GM12878 (cell line): ENCODE measurements around the gene DNAH11. TPM values are rescaled to one million over a fixed set of nuclear protein-coding genes. Genes with fewer than 3 reads are reported as not detected.

Experiments
- ATAC-seq: fragments of 200-7000 bp; cut with Tn5 transposase; 3 replicates; pipeline ENCODE4 v1.9.1; 2020; ENCODE audit warnings: mild to moderate bottlenecking, moderate library complexity
- BruUV-seq: library from RNA; stranded (reverse); fragments of 400-500 nt; replicated peaks from 2 replicates; lab custom pipeline; 2021; lab: Mats Ljungman, UMichigan
- CTCF ChIA-PET: fragments of 300-600 bp; sonication (Branson Sonifier 250); formaldehyde crosslinking; extraction: SDS; loops from one replicate; lab custom pipeline; 2021; ENCODE audit warnings: inconsistent platforms; lab: Yijun Ruan, JAX
- POLR2A ChIA-PET: fragments of 350-600 bp; formaldehyde crosslinking; extraction: SDS; loops from one replicate; lab custom pipeline; 2021; ENCODE audit warnings: inconsistent platforms; lab: Charles Lee
- RAD21 ChIA-PET: fragments of 300-600 bp; sonication (Branson Sonifier 250); formaldehyde crosslinking; loops from one replicate; lab custom pipeline; 2023; ENCODE audit warnings: antibody characterized with exemption; ENCODE audit not compliant: unreplicated experiment; lab: Charles Lee
- SMC1A ChIA-PET: fragments of 300-600 bp; sonication (Branson Sonifier 250); formaldehyde crosslinking; loops from one replicate; lab custom pipeline; 2023; ENCODE audit not compliant: unreplicated experiment, uncharacterized antibody; lab: Charles Lee
- DNase-seq: peaks from one replicate; pipeline ENCODE4 v3.0.0-alpha.2; 2011; ENCODE audit warnings: low read depth, low spot score
- FAIRE-seq: peaks from 3 replicates; lab custom pipeline; 2011; peaks lifted over from hg19 to GRCh38; lab: Jason Lieb, UNC
- H2AFZ ChIP-seq: 2 replicates; pipeline ENCODE4 v1.6.0; 2011; ENCODE audit warnings: low read depth, low read length, control low read depth; ENCODE audit not compliant: control insufficient read depth
- H3K27ac ChIP-seq: 2 replicates; pipeline ENCODE4 v1.5.1; 2011; ENCODE audit warnings: control low read depth; ENCODE audit not compliant: control insufficient read depth, insufficient read depth
- H3K27me3 ChIP-seq, 2 experiments: replicated peaks in 1 of 2; 2 replicates each; pipeline versions ENCODE4 v1.6.0 to v1.6.1; 2011; ENCODE audit warnings: low read length in 1 of 2; ENCODE audit not compliant: control insufficient read depth in 2 of 2, insufficient read depth in 2 of 2
- H3K36me3 ChIP-seq, 2 experiments: 2 replicates each; pipeline ENCODE4 v1.5.1; 2011; ENCODE audit warnings: low read length in 1 of 2; ENCODE audit not compliant: control insufficient read depth in 2 of 2, insufficient read depth in 2 of 2
- H3K4me1 ChIP-seq: 2 replicates; pipeline ENCODE4 v1.6.1; 2011; ENCODE audit warnings: mild to moderate bottlenecking, low read length, moderate library complexity, mixed read lengths; ENCODE audit not compliant: control insufficient read depth, insufficient read depth
- H3K4me2 ChIP-seq: 2 replicates; pipeline ENCODE4 v1.6.0; 2011; ENCODE audit warnings: control low read depth; ENCODE audit not compliant: control insufficient read depth, insufficient read depth
- H3K4me3 ChIP-seq: fragments of 200-600 bp; sonication (generic); 2 replicates; pipeline ENCODE4 v1.5.1; 2016
- H3K79me2 ChIP-seq: 2 replicates; pipeline ENCODE4 v1.6.0; 2011; ENCODE audit warnings: low read length; ENCODE audit not compliant: control insufficient read depth, insufficient read depth
- H3K9ac ChIP-seq: 2 replicates; pipeline ENCODE4 v1.8.0; 2011; ENCODE audit warnings: low read length, control low read depth, mixed read lengths; ENCODE audit not compliant: control insufficient read depth, insufficient read depth
- H3K9me3 ChIP-seq: replicated peaks from 3 replicates; pipeline ENCODE4 v1.5.1; 2011; ENCODE audit warnings: mild to moderate bottlenecking, low read length; ENCODE audit not compliant: control insufficient read depth, insufficient read depth
- H4K20me1 ChIP-seq: 2 replicates; pipeline ENCODE4 v1.6.0; 2011; ENCODE audit not compliant: control insufficient read depth, insufficient read depth
- MEF2B ChIP-seq: fragments of 450-650 bp; IDR thresholded peaks from 2 replicates; pipeline ENCODE4 v1.6.1; 2018; ENCODE audit warnings: mild to moderate bottlenecking, moderate library complexity; ENCODE audit not compliant: partially characterized antibody, poor library complexity, severe bottlenecking
- POLR2AphosphoS5 ChIP-seq: IDR thresholded peaks from 2 replicates; pipeline ENCODE4 v1.6.1; 2011; ENCODE audit warnings: mild to moderate bottlenecking, low read length, inconsistent platforms
- RBBP5 ChIP-seq: fragments of 200-600 bp; sonication (generic); conservative IDR thresholded peaks from 2 replicates; pipeline ENCODE4 v1.6.1; 2016
- TCF12 ChIP-seq: IDR thresholded peaks from 2 replicates; pipeline ENCODE4 v1.6.1; 2011; ENCODE audit warnings: low read depth, mild to moderate bottlenecking, low read length
- WGBS: methylation state at CpG from one replicate; pipeline ENCODE4 v1.1.6; 2016; ENCODE audit warnings: low lambda C conversion rate; ENCODE audit not compliant: insufficient replicate concordance, insufficient coverage; ENCODE audit errors: missing lambda C conversion rate; 5-methylcytosine and 5-hydroxymethylcytosine counted together
- in situ Hi-C: fragments of 300-500 bp; cut with MboI; formaldehyde crosslinking; loops from 9 replicates; pipeline ENCODE4 v1.14.3; 2018; ENCODE audit warnings: mixed read lengths
- intact Hi-C: fragments of 100-400 bp; cut with micrococcal nuclease; formaldehyde crosslinking; loops from one replicate; pipeline ENCODE4 v1.14.2; 2022; ENCODE audit not compliant: unreplicated experiment
- polyA plus RNA-seq, 11 experiments: library from polyadenylated mRNA; depleted of rRNA in 4 of 11; unstranded in 6 of 11; stranded (reverse) in 5 of 11; fragments of >200 nt; fragmentation: Nextera tagmentation in 4 of 11; fragmentation: Illumina TruSeq in 1 of 11; extraction: Ambion mirVana in 4 of 11; extraction: Trizol in 1 of 11; gene quantifications; 1 replicate in 1 of 11; 2 replicates in 10 of 11; pipeline versions ENCODE4 v1.2.1 to v1.2.3, GENCODE V29; 2011 to 2016; ENCODE audit warnings: inconsistent platforms in 2 of 11, missing spikeins in 2 of 11, low read depth in 1 of 11
- total RNA-seq, 4 experiments: library from RNA; depleted of rRNA in 3 of 4; stranded (reverse); fragments of >200 nt in 3 of 4; fragmentation: Illumina TruSeq in 1 of 4; extraction: Trizol in 1 of 4; gene quantifications; 2 replicates each; pipeline versions ENCODE4 v1.2.1 to v1.2.3, GENCODE V29; 2013 to 2021
- TF ChIP-seq, protein P1 (sequence below), 3 experiments: IDR thresholded peaks in 2 of 3; conservative IDR thresholded peaks in 1 of 3; 2 replicates each; pipeline ENCODE4 v1.5.1; 2011; ENCODE audit warnings: low read depth in 3 of 3, low read length in 3 of 3, mild to moderate bottlenecking in 3 of 3, control low read depth in 2 of 3, moderate library complexity in 2 of 3, inconsistent platforms in 1 of 3, mixed read lengths in 1 of 3; ENCODE audit not compliant: control insufficient read depth in 2 of 3, insufficient read depth in 1 of 3; ENCODE audit errors: extremely low read depth in 1 of 3
- TF ChIP-seq, protein P2 (sequence below): fragments of 150-350 bp; IDR thresholded peaks from 2 replicates; pipeline ENCODE4 v1.6.1; 2014; ENCODE audit warnings: mild to moderate bottlenecking, low read depth, low read length
- TF ChIP-seq, protein P3 (sequence below): IDR thresholded peaks from 2 replicates; pipeline ENCODE4 v1.6.1; 2011; ENCODE audit warnings: borderline replicate concordance, low read depth, mild to moderate bottlenecking, moderate library complexity, low read length; ENCODE audit not compliant: insufficient read depth, poor library complexity, severe bottlenecking

Gene DNAH11
- total and polyA plus RNA-seq, 10 of the 15 experiments (the other 5 are each of a cell fraction or from before 2014, with no cell fraction given), result 0.03 to 0.56 (median 0.10) TPM

DNA sequence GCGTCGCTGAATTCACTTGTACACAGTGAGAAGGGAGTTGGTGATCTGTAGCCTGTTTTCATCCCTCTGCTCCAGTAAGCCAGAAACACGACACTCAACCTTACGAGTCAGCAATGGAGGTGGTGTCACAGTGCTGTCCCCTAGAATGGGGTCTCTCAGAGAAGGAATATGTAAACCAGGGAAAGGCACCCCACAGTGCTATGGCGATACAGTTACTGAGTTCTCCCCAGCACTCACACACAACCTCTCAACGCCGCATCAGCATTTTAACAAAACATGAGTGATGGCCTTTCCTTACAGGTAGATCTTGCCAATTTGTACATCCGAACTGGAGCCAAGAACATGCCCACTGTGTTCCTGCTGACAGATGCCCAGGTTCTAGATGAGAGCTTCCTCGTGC is 206.5 kb downstream of the DNAH11 start:
- Histone ChIP-seq H3K4me1 (no peaks in the 10 kb centered on the region), H3K4me3 (no peak overlapping the region), H2AFZ (no peak overlapping the region), H4K20me1 (no peaks in the 10 kb centered on the region), H3K79me2 (no peaks in the 10 kb centered on the region), H3K36me3 (no peaks in the 10 kb centered on the region), H3K9me3 (no peaks in the 10 kb centered on the region), H3K27me3 (no peaks in the 10 kb centered on the region; a peak in 2 of 4 replicates), H3K4me2 (no peak overlapping the region), H3K9ac (no peak overlapping the region), H3K27ac (no peak overlapping the region)
- ChIA-PET SMC1A (interaction anchor here (0.7 kb wide), 1 partner anchor 26 kb away, joined by 3 read pairs; no protein-coding TSS in a partner anchor), CTCF (no interaction called here), POLR2A (no interaction called here), RAD21 (no interaction called here)
- no TSS peak for BruUV-seq
- in situ Hi-C loops (no loop called here), intact Hi-C loops (no loop called here)
- WGBS, result 57% methylated on average over 9 of the region's 9 CpGs
- no peak for DNase-seq
- no peak for ATAC-seq
- no peak for TF ChIP-seq MEF2B
- no peak for TF ChIP-seq POLR2AphosphoS5
- TF ChIP-seq, protein P1, sequence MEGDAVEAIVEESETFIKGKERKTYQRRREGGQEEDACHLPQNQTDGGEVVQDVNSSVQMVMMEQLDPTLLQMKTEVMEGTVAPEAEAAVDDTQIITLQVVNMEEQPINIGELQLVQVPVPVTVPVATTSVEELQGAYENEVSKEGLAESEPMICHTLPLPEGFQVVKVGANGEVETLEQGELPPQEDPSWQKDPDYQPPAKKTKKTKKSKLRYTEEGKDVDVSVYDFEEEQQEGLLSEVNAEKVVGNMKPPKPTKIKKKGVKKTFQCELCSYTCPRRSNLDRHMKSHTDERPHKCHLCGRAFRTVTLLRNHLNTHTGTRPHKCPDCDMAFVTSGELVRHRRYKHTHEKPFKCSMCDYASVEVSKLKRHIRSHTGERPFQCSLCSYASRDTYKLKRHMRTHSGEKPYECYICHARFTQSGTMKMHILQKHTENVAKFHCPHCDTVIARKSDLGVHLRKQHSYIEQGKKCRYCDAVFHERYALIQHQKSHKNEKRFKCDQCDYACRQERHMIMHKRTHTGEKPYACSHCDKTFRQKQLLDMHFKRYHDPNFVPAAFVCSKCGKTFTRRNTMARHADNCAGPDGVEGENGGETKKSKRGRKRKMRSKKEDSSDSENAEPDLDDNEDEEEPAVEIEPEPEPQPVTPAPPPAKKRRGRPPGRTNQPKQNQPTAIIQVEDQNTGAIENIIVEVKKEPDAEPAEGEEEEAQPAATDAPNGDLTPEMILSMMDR (IDR thresholded peaks at IDR 0.05 in 2 of 3, conservative IDR thresholded peaks at IDR 0.05 in 1 of 3; ENCODE audit: control insufficient read depth in 2 of 3, extremely low read depth in 1 of 3, insufficient read depth in 1 of 3, low read depth in 3 of 3, low read length in 3 of 3), result no peak
- no peak for TF ChIP-seq RBBP5
- TF ChIP-seq, protein P2, sequence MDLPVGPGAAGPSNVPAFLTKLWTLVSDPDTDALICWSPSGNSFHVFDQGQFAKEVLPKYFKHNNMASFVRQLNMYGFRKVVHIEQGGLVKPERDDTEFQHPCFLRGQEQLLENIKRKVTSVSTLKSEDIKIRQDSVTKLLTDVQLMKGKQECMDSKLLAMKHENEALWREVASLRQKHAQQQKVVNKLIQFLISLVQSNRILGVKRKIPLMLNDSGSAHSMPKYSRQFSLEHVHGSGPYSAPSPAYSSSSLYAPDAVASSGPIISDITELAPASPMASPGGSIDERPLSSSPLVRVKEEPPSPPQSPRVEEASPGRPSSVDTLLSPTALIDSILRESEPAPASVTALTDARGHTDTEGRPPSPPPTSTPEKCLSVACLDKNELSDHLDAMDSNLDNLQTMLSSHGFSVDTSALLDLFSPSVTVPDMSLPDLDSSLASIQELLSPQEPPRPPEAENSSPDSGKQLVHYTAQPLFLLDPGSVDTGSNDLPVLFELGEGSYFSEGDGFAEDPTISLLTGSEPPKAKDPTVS, result no peak
- TF ChIP-seq TCF12, result no peak
- TF ChIP-seq, protein P3, sequence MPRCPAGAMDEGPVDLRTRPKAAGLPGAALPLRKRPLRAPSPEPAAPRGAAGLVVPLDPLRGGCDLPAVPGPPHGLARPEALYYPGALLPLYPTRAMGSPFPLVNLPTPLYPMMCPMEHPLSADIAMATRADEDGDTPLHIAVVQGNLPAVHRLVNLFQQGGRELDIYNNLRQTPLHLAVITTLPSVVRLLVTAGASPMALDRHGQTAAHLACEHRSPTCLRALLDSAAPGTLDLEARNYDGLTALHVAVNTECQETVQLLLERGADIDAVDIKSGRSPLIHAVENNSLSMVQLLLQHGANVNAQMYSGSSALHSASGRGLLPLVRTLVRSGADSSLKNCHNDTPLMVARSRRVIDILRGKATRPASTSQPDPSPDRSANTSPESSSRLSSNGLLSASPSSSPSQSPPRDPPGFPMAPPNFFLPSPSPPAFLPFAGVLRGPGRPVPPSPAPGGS, result no peak
- no peak for FAIRE-seq
